HL-60 (cell line): ENCODE data around the gene TRNP1.

Experiments used
- DNase-seq, 2 experiments: peaks; one replicate each; pipeline ENCODE4 v3.0.0-alpha.2; 2010 to 2020; ENCODE audit warnings: low read depth in 1 of 2, low spot score in 1 of 2
- H3K27ac ChIP-seq: fragments of 250-450 bp; sonication (Bioruptor Pico); replicated peaks from 2 replicates; pipeline ENCODE4 v1.5.1; 2020; ENCODE audit warnings: mild to moderate bottlenecking, moderate library complexity
- H3K27me3 ChIP-seq: fragments of 250-450 bp; sonication (Bioruptor Pico); 2 replicates; pipeline ENCODE4 v1.5.1; 2021; ENCODE audit warnings: mild to moderate bottlenecking, moderate library complexity; ENCODE audit not compliant: insufficient read depth, poor library complexity, severe bottlenecking
- H3K4me3 ChIP-seq: replicated peaks from 2 replicates; pipeline ENCODE4 v1.5.1; 2011; ENCODE audit warnings: mild to moderate bottlenecking, control low read depth, low read length; ENCODE audit not compliant: insufficient read depth
- CTCF ChIP-seq: IDR thresholded peaks from one replicate; pipeline ENCODE4 v1.5.1; 2011; ENCODE audit warnings: low read length, control low read depth, inconsistent platforms; ENCODE audit not compliant: insufficient read depth
- GABPA ChIP-seq: IDR thresholded peaks from 2 replicates; pipeline ENCODE4 v1.6.1; 2012; ENCODE audit warnings: low read depth
- POLR2AphosphoS5 ChIP-seq: IDR thresholded peaks from 2 replicates; pipeline ENCODE4 v1.6.1; 2012; ENCODE audit warnings: low read depth
- REST ChIP-seq: IDR thresholded peaks from 2 replicates; pipeline ENCODE4 v1.6.1; 2012; ENCODE audit warnings: low read depth; ENCODE audit not compliant: insufficient replicate concordance
- SPI1 ChIP-seq: IDR thresholded peaks from 2 replicates; pipeline ENCODE4 v1.6.1; 2012; ENCODE audit warnings: low read depth, mild to moderate bottlenecking, borderline replicate concordance

The TRNP1 gene

GRCh38 chr1:27009601-27010197, 16.2 kb downstream of the TRNP1 start:
- TF ChIP-seq GABPA (no peak), POLR2AphosphoS5 (no peak)
- no peak for DNase-seq
- Histone ChIP-seq H3K4me3 (no peak overlapping the region), H3K27ac (no peak overlapping the region), H3K27me3 (no peaks in the 10 kb centered on the region)

- H3K4me3 ChIP-seq = no peak overlapping the region
- H3K27ac ChIP-seq = no peak overlapping the region
- TF ChIP-seq GABPA (no peak), REST (no peak), POLR2AphosphoS5 (no peak)
- H3K27me3 ChIP-seq = no peaks in the 10 kb centered on the region
- no peak for DNase-seq
Observed at GRCh38 chr1:27010226-27010994, 16.9 kb downstream of the TRNP1 start.

GRCh38 chr1:27011058-27011764, 17.7 kb downstream of the TRNP1 start:
- no peak for DNase-seq
- no peak for TF ChIP-seq CTCF
- TF ChIP-seq REST = no peak
- no peak for TF ChIP-seq GABPA
- TF ChIP-seq SPI1 = no peak
- TF ChIP-seq POLR2AphosphoS5 = no peak
- no peak overlapping the region for H3K27ac ChIP-seq
- no peaks in the 10 kb centered on the region for H3K27me3 ChIP-seq
- H3K4me3 ChIP-seq = no peak overlapping the region

GRCh38 chr1:27011976-27012563, 18.6 kb downstream of the TRNP1 start:
- peak overlapping the region; percentile 39 for H3K4me3 ChIP-seq
- H3K27ac ChIP-seq = no peak overlapping the region
- H3K27me3 ChIP-seq = no peaks in the 10 kb centered on the region
- DNase-seq = no peak
- no peak for TF ChIP-seq POLR2AphosphoS5
- no peak for TF ChIP-seq GABPA
- TF ChIP-seq SPI1 = no peak
- TF ChIP-seq CTCF = no peak
- TF ChIP-seq REST = no peak
